Neural cell (in vitro differentiated cells): ENCODE results near the gene SLC18A3. TPM values are rescaled to one million over a fixed set of nuclear protein-coding genes. Genes with fewer than 3 reads are reported as not detected.

Experiments used
- H2AFZ ChIP-seq: fragments of 200-600, 300-800 bp; sonication (generic), shearing (Covaris generic); 2 replicates; pipeline ENCODE4 v1.6.0; 2014; ENCODE audit warnings: low read depth, mild to moderate bottlenecking, antibody characterized with exemption, low read length, moderate library complexity
- H3F3A ChIP-seq: fragments of 200-600 bp; shearing (Covaris generic); 2 replicates; pipeline ENCODE4 v1.6.1; 2016; ENCODE audit warnings: mild to moderate bottlenecking, moderate library complexity, mixed read lengths, antibody characterized with exemption, low read length; ENCODE audit not compliant: insufficient read depth, poor library complexity, severe bottlenecking
- H3K27ac ChIP-seq: fragments of 200-600, 300-800 bp; sonication (generic), shearing (Covaris generic); 2 replicates; pipeline ENCODE4 v1.5.1; 2014; ENCODE audit warnings: mild to moderate bottlenecking, low read length, moderate library complexity
- H3K27me3 ChIP-seq: fragments of 300-800, 200-600 bp; sonication (generic), shearing (Covaris generic); 2 replicates; pipeline ENCODE4 v1.6.0; 2014; ENCODE audit warnings: mild to moderate bottlenecking, low read depth, low read length, moderate library complexity; ENCODE audit not compliant: insufficient read depth
- H3K36me3 ChIP-seq: fragments of 300-800, 200-600 bp; sonication (generic), shearing (Covaris generic); 2 replicates; pipeline ENCODE4 v1.5.1; 2014; ENCODE audit warnings: mild to moderate bottlenecking, antibody characterized with exemption, low read length, moderate library complexity; ENCODE audit not compliant: insufficient read depth
- H3K4me2 ChIP-seq: fragments of 300-800, 200-600 bp; sonication (generic), shearing (Covaris generic); 2 replicates; pipeline ENCODE4 v1.6.0; 2014; ENCODE audit warnings: mild to moderate bottlenecking, low read length
- H3K4me3 ChIP-seq: fragments of 300-800, 200-600 bp; sonication (generic), shearing (Covaris generic); 2 replicates; pipeline ENCODE4 v1.5.1; 2014; ENCODE audit warnings: mild to moderate bottlenecking, low read length, moderate library complexity
- H3K79me2 ChIP-seq: fragments of 200-600 bp; shearing (Covaris generic); replicated peaks from 2 replicates; pipeline ENCODE4 v1.6.0; 2014; ENCODE audit warnings: mild to moderate bottlenecking, low read length, moderate library complexity; ENCODE audit not compliant: insufficient read depth
- H3K9ac ChIP-seq: fragments of 300-800, 200-600 bp; sonication (generic), shearing (Covaris generic); 2 replicates; pipeline ENCODE4 v1.6.1; 2016; ENCODE audit warnings: mild to moderate bottlenecking, low read length, mixed read lengths
- H3K9me2 ChIP-seq: fragments of 200-600 bp; shearing (Covaris generic); 2 replicates; pipeline ENCODE4 v1.6.1; 2016; ENCODE audit warnings: mild to moderate bottlenecking, low read length, mixed read lengths; ENCODE audit not compliant: insufficient read depth
- H3K9me3 ChIP-seq: fragments of 200-600, 300-800 bp; sonication (generic), shearing (Covaris generic); 2 replicates; pipeline ENCODE4 v1.6.1; 2016; ENCODE audit warnings: mild to moderate bottlenecking, mixed run types, low read length, moderate library complexity, mixed read lengths
- H4K20me1 ChIP-seq: fragments of 200-600 bp; shearing (Covaris generic); 2 replicates; pipeline ENCODE4 v1.6.1; 2016; ENCODE audit warnings: mild to moderate bottlenecking, mixed run types; ENCODE audit not compliant: insufficient read depth
- EP300 ChIP-seq: fragments of 450-650 bp; conservative IDR thresholded peaks from 2 replicates; pipeline ENCODE4 v1.6.1; 2014; ENCODE audit warnings: antibody characterized with exemption, mild to moderate bottlenecking, moderate library complexity; ENCODE audit not compliant: poor library complexity, severe bottlenecking
- EZH2 ChIP-seq: fragments of 200-600, 300-800 bp; shearing (Covaris generic), sonication (generic); IDR thresholded peaks from 2 replicates; pipeline ENCODE4 v1.6.1; 2014; ENCODE audit warnings: antibody characterized with exemption, low read length, borderline replicate concordance, mild to moderate bottlenecking; ENCODE audit not compliant: insufficient read depth, poor library complexity, severe bottlenecking
- MXI1 ChIP-seq: fragments of 450-650 bp; conservative IDR thresholded peaks from 2 replicates; pipeline ENCODE4 v1.6.1; 2014; ENCODE audit warnings: antibody characterized with exemption, mild to moderate bottlenecking; ENCODE audit not compliant: poor library complexity, severe bottlenecking
- POLR2AphosphoS5 ChIP-seq: IDR thresholded peaks from 2 replicates; pipeline ENCODE4 v1.6.1; 2012
- RAD21 ChIP-seq: fragments of 450-650 bp; conservative IDR thresholded peaks from 2 replicates; pipeline ENCODE4 v1.6.1; 2014; ENCODE audit warnings: antibody characterized with exemption, mild to moderate bottlenecking, moderate library complexity
- SMC3 ChIP-seq: fragments of 450-650 bp; conservative IDR thresholded peaks from 2 replicates; pipeline ENCODE4 v1.6.1; 2014; ENCODE audit warnings: antibody characterized with exemption, mild to moderate bottlenecking, moderate library complexity; ENCODE audit not compliant: poor library complexity
- TAF1 ChIP-seq: IDR thresholded peaks from 2 replicates; pipeline ENCODE4 v1.6.1; 2012; ENCODE audit warnings: low read depth
- polyA plus RNA-seq: library from polyadenylated mRNA; depleted of rRNA; stranded (reverse); fragments of >200 nt; gene quantifications from 2 replicates; pipeline ENCODE4 v1.2.3, GENCODE V29; 2014
- TF ChIP-seq, protein P1 (sequence below): fragments of 450-650 bp; IDR thresholded peaks from 2 replicates; pipeline ENCODE4 v1.5.1; 2014; ENCODE audit warnings: antibody characterized with exemption, mild to moderate bottlenecking, moderate library complexity; ENCODE audit not compliant: poor library complexity, severe bottlenecking
- TF ChIP-seq, protein P2 (sequence below): IDR thresholded peaks from 2 replicates; pipeline ENCODE4 v1.6.1; 2012; ENCODE audit warnings: borderline replicate concordance

The SLC18A3 gene
- polyA plus RNA-seq, 1 donor from 2014 or later, result not detected

DNA sequence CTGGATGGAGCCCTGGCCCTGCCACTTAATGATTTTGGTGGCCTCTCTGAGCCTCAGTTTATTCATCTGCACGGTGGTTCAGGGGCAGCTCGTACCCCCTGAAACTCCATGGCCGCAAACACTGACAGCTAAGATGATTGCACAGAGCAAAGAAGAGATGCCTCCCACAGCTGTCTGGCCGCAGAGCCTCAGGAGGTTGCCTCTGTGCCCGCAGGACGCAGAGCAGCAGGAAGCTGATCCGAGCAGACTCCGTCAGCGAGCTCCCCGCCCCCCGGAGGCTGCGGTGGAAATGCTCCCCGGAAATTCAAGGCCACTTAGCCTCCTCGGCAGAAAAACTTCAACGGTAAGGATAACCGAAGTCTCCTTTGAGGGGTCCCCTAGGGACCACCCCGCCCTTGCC lies 39.2 kb downstream of the SLC18A3 start:
- Histone ChIP-seq H3K79me2 (no peaks in the 10 kb centered on the region), H4K20me1 (no peaks in the 10 kb centered on the region), H3K36me3 (no peaks in the 10 kb centered on the region), H3F3A (no peaks in the 10 kb centered on the region), H3K27me3 (no peaks in the 10 kb centered on the region), H3K4me2 (no peak overlapping the region), H3K9ac (no peak overlapping the region), H3K9me2 (no peaks in the 10 kb centered on the region), H2AFZ (no peak overlapping the region), H3K27ac (no peak overlapping the region), H3K4me3 (no peak overlapping the region), H3K9me3 (no peaks in the 10 kb centered on the region)
- TF ChIP-seq EP300 (no peak), SMC3 (no peak), MXI1 (no peak), TAF1 (no peak), POLR2AphosphoS5 (no peak), RAD21 (no peak), EZH2 (no peak)
- TF ChIP-seq, protein P1, sequence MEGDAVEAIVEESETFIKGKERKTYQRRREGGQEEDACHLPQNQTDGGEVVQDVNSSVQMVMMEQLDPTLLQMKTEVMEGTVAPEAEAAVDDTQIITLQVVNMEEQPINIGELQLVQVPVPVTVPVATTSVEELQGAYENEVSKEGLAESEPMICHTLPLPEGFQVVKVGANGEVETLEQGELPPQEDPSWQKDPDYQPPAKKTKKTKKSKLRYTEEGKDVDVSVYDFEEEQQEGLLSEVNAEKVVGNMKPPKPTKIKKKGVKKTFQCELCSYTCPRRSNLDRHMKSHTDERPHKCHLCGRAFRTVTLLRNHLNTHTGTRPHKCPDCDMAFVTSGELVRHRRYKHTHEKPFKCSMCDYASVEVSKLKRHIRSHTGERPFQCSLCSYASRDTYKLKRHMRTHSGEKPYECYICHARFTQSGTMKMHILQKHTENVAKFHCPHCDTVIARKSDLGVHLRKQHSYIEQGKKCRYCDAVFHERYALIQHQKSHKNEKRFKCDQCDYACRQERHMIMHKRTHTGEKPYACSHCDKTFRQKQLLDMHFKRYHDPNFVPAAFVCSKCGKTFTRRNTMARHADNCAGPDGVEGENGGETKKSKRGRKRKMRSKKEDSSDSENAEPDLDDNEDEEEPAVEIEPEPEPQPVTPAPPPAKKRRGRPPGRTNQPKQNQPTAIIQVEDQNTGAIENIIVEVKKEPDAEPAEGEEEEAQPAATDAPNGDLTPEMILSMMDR, result no peak
- TF ChIP-seq, protein P2, sequence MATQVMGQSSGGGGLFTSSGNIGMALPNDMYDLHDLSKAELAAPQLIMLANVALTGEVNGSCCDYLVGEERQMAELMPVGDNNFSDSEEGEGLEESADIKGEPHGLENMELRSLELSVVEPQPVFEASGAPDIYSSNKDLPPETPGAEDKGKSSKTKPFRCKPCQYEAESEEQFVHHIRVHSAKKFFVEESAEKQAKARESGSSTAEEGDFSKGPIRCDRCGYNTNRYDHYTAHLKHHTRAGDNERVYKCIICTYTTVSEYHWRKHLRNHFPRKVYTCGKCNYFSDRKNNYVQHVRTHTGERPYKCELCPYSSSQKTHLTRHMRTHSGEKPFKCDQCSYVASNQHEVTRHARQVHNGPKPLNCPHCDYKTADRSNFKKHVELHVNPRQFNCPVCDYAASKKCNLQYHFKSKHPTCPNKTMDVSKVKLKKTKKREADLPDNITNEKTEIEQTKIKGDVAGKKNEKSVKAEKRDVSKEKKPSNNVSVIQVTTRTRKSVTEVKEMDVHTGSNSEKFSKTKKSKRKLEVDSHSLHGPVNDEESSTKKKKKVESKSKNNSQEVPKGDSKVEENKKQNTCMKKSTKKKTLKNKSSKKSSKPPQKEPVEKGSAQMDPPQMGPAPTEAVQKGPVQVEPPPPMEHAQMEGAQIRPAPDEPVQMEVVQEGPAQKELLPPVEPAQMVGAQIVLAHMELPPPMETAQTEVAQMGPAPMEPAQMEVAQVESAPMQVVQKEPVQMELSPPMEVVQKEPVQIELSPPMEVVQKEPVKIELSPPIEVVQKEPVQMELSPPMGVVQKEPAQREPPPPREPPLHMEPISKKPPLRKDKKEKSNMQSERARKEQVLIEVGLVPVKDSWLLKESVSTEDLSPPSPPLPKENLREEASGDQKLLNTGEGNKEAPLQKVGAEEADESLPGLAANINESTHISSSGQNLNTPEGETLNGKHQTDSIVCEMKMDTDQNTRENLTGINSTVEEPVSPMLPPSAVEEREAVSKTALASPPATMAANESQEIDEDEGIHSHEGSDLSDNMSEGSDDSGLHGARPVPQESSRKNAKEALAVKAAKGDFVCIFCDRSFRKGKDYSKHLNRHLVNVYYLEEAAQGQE, result no peak

DNA sequence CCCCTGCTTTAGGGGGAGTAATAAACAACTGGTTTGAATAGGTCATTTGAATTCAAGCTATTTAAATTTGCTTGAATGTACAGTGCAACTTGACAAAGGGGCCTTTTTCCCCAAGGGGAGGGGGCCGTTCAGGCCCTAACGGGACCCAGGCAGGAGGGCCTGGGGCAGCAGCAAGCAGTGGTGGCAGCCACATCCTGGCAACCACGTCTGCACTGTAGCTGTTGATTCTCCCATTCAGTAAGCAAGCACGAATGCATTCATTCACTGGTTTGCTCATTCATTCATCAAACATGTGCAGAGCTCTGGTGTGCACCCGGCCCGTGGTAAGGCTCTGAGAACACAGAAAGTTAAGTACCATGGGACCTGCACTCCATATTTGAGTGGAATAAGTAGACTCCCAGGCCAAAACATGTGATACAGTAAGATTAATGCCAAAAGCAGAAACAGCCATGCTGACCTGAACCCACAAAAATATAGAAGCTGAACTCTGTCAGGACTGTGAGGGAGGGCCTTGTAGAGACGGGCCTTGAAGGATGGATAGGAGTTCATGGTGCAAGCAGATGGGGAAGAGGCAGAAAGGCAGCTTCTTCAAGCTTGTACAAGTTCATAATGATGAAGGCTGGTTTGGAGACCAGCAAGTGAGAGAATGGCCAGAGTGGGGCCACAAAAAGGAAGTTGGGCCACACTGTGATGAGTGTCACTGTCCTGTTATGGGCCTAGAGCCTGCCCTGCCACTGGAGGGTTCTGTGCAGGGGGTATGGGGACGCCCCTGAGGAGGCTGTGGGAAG lies 40.0 kb downstream of the SLC18A3 start:
- Histone ChIP-seq H3K79me2 (no peaks in the 10 kb centered on the region), H2AFZ (no peak overlapping the region), H3K36me3 (no peaks in the 10 kb centered on the region), H3F3A (no peaks in the 10 kb centered on the region), H3K9me3 (no peaks in the 10 kb centered on the region), H3K27me3 (no peaks in the 10 kb centered on the region), H3K9me2 (no peaks in the 10 kb centered on the region), H3K9ac (no peak overlapping the region), H3K4me2 (no peak overlapping the region), H4K20me1 (no peaks in the 10 kb centered on the region), H3K4me3 (no peak overlapping the region), H3K27ac (no peak overlapping the region)
- TF ChIP-seq EZH2 (no peak), MXI1 (no peak), SMC3 (no peak), EP300 (no peak), RAD21 (no peak), TAF1 (no peak), POLR2AphosphoS5 (no peak)
- TF ChIP-seq, protein P1, result no peak
- TF ChIP-seq, protein P2, result no peak
